Measurements from ENCODE around the gene PLA2G5.
"Not testable (repeated sequence)": the region's sequence is repeated elsewhere in the genome, so short reads cannot be mapped to it uniquely, and the experiment has no call there.

PLA2G5 gene
- total RNA-seq: 0 reads per million in 2 donors

DNA sequence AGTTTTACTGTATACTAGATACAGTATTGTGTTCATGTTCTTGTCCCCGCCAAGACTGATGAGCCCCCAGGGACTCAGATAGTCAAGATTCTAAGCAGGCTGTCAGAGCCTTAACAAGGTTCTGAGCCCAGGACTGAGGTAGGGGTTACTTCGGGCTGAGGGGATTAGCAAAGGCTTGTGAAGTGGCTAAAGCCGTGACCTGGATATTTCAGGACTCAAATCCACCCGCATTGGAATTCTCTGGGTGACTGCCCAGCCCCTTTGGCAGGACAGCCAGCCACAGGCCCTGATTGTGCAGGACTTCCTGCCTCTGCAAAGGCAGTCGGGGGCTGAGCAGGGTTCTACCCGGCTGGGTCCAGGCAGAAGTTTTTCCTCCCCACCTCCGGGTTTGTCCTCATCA lies at the start of gene PLA2G5:
PLA2G5 (plus strand) TSS at position 321 of the 400 bp plus-strand sequence. CDS start 14,637 bp downstream, outside the sequence.
- DNase-seq: no peak

- no peak for DNase-seq
Measured at GRCh38 chr1:20028125-20028524, 41.9 kb upstream of the PLA2G5 start.

- DNase-seq: no peak
Measured at GRCh38 chr1:20028726-20029125, 41.3 kb upstream of the PLA2G5 start.

DNA sequence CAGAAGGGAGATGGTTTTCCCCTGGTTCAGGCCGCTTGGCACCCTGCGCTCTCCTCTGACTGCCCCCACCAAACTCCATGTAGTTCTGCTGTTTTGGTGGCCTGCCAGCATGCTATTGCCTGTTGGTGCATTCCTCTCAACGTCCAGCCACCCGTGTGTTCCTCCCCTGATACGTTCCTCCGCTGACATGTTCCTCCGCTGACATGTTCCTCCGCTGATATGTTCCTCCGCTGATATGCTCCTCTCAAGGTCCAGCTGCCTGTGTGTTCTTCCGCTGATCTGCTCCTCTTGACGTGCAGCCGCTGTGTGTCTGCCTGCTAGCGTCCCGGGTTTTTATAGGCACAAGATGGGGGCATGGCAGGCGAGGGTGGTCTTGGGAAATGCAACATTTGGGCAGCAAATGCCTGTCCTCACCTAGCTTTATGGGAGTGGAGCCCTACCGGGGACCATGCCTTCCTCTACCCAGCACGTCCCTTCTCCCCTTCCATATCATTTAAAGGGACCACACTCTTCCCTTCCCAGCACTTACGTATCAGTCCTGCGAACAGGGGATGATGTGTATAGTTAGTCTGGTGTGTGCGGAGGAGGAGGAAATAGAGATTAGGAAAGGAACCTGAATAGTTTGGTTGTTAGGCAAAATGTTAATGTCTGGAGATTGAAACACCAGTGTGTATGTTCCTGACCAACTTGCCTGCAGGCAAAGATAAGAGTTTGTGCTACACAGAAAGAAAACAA lies 40.6 kb upstream of the PLA2G5 start:
- no peak for DNase-seq

DNA sequence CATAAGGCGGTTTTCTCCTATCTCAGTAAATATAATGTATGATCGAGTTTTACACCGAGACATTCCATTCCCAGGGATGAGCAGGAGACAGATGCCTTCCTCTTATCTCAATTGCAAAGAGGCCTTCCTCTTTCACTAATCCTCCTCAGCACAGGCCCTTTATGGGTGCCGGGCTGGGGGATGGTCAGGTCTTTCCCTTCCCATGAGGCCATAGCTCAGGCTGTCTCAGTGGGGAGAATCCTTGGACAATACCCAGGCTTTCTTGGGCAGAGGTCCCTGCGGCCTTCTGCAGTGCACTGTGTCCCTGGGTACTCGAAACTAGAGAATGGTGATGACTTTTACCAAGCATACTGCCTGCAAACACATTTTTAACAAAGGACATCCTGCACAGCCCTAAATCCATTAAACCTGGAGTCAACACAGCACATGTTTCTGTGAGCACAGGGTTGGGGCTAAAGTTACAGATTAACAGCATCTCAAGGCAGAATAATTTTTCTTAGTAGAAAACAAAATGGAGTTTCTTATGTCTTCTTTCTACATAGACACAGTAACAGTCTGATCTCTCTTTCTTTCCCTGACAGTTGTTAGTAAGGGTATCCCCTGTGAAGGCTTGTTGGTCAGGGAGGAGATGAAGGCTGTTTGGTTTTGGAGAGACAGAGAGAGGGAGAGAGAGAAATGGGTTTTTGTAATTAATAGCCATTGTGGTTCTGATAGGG lies 39.4 kb upstream of the PLA2G5 start:
- DNase-seq: not testable (repeated sequence)

DNA sequence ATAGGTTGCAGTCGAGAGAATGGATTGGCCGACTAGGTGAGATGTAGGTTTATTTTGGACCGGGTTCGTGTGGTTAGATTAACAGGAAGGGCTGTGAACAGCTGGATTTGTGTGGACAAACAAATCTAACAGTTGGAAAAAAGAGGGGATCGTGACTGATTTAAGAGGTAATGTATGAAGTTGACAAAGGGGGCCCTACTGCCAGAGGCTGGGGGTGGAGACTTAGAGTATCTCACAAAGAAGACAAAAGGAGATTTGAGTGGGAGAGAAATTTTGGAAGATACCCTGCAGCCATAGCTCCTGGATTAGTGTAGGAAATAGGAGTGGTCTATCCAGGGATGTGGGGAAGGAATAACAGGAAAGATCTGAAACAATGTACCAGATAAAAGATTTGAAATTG lies 38.8 kb upstream of the PLA2G5 start:
- no peak for DNase-seq

GRCh38 chr1:20031836-20032235 lies 38.2 kb upstream of the PLA2G5 start:
- no peak for DNase-seq

- DNase-seq: no peak
Measured at GRCh38 chr1:20032425-20032824, 37.6 kb upstream of the PLA2G5 start.

GRCh38 chr1:20033420-20033819 lies 36.6 kb upstream of the PLA2G5 start:
- DNase-seq: no peak

DNA sequence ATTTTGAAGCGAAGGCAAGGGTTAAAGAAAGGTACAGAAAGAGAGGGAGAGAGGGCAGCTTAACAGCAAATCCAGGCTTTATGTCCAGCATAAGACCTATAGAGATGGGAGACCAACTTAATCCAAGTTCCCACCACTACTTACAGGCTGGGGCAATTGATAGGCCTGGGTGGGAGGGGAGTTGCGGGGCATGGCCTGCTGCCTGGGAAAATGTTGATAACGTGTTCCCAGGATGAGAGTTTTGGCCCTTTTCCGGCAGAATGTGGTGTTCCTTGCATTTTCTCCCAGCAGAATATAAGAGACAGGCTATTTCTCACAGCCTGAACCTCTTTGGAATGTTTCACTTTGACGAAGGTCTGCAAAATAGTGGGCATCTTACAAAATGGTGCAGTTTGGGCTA lies 34.9 kb upstream of the PLA2G5 start:
- no peak for DNase-seq

DNA sequence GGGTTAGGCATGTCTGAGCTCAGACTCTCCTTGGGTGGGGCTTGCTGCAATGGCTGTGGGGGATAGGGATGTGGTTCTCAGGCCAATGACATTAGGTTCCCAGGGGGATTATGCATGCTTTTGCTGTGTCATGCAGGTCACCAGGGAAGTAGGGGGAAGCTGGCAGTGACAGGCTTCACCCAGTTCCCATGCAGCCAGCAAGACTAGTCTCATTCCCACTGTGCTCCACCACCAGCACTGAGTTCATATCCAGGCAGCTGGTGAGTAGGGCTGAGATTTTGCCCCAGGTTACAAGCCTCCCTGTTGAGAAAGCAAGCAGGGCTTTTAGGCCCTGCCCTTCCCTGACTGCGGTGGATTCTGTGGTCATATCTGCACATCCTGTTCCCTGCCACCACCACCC lies 32.1 kb upstream of the PLA2G5 start:
- no peak for DNase-seq

- DNase-seq: no peak
Measured at GRCh38 chr1:20047096-20047495, 22.9 kb upstream of the PLA2G5 start.

DNA sequence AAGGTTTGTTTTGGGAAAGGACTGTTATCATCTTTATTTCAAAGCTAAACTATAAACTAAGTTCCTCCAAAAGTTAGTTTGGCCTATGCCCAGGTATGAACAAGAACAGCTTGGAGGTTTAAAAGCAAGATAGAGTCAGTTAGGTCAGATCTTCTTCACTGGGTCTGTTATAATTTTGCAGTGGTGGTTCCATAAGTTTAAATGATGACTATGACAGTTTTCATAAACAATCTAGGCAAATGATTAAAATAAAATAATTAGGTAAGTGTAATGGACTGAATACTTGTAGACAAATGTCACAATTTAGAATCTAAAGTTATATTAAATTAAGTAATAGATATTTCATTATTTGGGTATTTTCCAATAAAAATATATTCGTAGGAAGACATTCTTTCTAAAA lies 21.4 kb upstream of the PLA2G5 start:
- DNase-seq: no peak

DNA sequence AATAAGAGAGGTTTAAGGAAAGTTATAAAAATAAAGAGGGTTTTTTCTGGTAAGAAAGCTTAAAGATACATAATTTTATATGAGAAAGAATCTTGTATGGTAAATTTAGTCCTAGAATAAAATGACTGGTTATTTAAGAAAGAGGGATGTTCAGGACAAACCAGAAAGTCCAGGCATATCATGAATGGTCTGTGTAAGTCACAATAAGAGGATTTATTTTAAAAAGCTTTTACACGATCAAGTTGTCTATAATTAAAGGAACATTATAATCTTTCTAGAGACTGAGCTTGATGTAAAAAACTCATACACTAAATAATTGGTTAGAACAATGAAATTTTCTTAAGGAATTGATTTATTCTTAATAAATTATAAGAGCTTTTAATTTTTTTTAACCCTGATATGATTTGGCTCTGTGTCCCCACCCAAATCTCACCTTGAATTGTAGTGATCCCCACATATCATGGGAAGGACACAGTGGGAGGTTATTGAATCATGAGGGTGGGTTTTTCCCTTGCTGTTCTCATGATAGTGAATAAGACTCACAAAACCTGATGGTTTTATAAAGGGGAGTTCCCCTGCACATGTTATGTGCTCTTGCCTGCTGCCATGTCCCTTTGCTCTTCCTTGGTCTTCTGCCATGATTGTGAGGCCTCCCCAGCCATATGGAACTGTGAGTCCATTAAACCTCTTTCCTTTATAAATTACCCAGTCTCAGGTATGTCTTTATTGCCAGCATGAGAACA lies 20.8 kb upstream of the PLA2G5 start:
- DNase-seq: not testable (repeated sequence)

GRCh38 chr1:20051218-20051829 lies 18.7 kb upstream of the PLA2G5 start:
- no peak for DNase-seq

- no peak for DNase-seq
Measured at GRCh38 chr1:20052386-20052785, 17.6 kb upstream of the PLA2G5 start.

DNA sequence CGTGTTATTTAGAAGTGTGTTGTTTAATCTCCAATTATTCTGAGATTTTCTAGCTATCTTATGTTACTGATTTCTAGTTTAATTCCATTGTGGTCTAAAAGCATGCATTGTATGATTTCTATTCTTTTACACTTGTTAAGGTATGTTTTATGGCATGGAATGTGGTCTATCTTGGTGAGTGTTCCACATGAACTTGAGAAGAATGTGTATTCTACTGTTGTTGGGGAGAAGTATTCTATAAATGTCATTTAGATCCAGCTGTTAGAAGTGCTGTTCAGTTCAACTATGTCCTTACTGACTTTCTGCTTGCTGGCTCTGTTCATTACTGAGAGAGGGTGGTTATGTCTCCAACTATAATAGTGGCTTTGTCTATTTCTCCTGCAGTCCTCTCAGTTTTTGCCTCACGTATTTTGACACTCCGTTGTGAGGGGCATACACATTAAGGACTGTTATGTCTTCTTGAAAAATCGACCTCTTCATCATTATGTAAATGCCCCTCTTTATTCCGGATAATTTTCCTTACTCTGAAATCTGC lies 12.0 kb upstream of the PLA2G5 start:
- no peak for DNase-seq

DNA sequence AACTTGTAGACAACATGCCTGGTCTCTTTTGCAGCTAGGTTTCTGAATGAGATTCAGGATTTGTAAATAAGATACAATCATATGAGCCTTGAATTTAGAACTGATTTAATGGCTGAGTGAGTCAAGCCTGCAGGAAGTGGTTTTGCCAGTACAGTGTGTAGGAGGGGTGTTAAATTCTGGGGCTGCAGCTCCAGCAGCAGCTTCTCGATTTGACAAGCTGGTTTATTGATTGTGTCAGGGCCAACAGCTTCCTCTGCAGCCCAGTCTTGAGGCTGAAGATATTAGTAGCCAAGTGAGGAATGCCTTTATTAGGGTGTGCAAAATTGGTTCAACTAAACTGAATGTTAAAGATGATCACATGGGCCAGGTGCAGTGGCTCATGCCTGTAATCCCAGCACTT lies 11.5 kb upstream of the PLA2G5 start:
- DNase-seq: no peak

- no peak for DNase-seq
Measured at GRCh38 chr1:20059847-20060246, 10.1 kb upstream of the PLA2G5 start.

DNA sequence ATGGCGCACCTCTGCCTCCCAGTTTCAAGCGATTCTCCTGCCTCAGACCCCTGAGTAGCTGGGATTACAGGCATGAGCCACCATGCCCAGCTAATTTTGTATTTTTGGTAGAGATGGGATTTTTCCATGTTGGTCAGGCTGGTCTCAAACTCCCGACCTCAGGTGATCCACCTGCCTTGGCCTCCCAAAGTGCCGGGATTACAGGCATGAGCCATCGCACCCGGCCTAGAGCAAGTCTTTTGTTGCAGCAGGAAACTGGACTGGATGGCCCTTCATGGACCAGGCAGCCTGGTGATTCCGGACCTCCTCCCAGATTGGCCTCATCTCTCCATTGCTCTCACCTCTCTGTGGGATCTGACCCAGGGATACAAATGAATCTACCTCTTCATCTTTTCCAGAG lies 9.2 kb upstream of the PLA2G5 start:
- DNase-seq: not testable (repeated sequence)

DNA sequence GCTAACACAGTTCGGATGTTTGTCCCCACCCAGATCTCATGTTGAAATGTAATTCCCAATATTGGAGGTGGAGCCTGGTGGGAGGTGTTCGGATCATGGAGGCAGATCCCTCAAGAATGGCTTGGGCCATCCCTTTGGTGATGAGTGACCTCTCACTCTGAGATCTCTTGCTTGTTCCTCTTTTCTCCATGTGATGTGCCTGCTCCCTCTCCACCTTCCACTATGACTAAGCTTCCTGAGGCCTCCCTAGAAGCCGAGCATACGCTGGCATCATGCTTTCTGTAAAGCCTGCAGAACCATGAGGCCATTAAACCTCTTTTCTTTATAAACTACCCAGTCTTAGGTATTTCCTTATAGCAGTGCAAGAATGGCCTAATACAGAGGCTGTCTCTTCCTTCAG lies 8.1 kb upstream of the PLA2G5 start:
- DNase-seq: no peak

GRCh38 chr1:20063861-20064292 lies 6.1 kb upstream of the PLA2G5 start:
- DNase-seq: no peak

DNA sequence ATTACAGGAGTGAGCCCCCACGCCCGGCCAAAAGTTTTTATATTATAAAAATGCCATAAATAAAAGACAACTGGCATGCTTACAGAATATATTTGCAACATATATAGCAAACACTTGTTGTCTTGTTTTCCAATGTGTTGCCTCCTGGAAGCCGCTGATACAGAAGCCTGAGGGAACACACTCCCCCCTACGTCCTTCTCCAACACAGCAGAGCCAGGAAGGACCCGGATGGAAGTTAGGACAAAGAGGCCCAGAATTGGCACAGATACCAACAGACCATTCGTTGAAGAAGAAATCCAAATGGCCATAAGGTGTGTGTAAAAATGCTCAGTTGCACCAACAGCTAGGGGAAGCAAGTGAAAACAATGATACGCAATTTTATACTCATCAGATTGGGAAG lies 1.3 kb upstream of the PLA2G5 start:
- no peak for DNase-seq

Measured in T-helper 9 cell (primary cell).